ENCODE measurements around the gene FBXL16.

DNA sequence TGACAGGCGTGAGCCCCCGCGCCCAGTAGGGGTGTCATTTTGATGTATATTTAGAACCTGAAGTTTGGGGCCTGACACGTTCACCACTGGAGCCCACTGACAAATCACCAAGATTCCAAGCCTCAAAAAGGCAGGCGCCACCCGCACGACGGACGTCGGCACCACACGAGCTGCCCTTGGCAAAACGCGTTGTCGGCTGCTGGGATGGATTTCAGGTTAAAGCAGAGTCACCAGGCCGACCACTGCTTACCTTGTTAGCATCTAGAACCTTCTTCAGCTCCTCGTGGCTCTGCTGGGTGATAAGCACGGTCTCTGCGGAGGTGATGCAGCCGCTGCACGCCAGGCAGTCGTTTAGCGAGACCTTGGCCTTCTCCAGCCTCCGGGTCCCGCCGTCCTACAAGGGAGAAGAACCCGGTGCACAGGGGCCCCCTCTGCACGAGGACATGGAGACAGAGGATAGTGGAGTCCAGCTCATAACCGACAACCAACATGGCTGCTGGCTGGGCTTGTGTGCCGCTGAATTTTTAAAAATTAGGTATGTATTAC lies 31.4 kb upstream of the FBXL16 start:
- TF ChIP-seq YY1 (IDR thresholded peaks at IDR 0.05; ENCODE audit: low read depth) (no peak), EGR1 (IDR thresholded peaks at IDR 0.05) (no peak), TAF1 (IDR thresholded peaks at IDR 0.05; ENCODE audit: low read depth) (no peak), EP300 (IDR thresholded peaks at IDR 0.05; ENCODE audit: borderline replicate concordance) (no peak), CEBPB (IDR thresholded peaks at IDR 0.05) (no peak), TCF12 (IDR thresholded peaks at IDR 0.05; ENCODE audit: low read depth) (no peak), FOXM1 (IDR thresholded peaks at IDR 0.05; ENCODE audit: borderline replicate concordance, low read depth) (no peak), CREB1 (IDR thresholded peaks at IDR 0.05; ENCODE audit: low read depth) (no peak), NFIC (IDR thresholded peaks at IDR 0.05) (no peak), RAD21 (IDR thresholded peaks at IDR 0.05; ENCODE audit: low read depth) (no peak), TEAD4 (IDR thresholded peaks at IDR 0.05) (no peak)
- TF ChIP-seq, protein P1, sequence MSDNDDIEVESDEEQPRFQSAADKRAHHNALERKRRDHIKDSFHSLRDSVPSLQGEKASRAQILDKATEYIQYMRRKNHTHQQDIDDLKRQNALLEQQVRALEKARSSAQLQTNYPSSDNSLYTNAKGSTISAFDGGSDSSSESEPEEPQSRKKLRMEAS (IDR thresholded peaks at IDR 0.05), result no peak
- TF ChIP-seq, protein P2, sequence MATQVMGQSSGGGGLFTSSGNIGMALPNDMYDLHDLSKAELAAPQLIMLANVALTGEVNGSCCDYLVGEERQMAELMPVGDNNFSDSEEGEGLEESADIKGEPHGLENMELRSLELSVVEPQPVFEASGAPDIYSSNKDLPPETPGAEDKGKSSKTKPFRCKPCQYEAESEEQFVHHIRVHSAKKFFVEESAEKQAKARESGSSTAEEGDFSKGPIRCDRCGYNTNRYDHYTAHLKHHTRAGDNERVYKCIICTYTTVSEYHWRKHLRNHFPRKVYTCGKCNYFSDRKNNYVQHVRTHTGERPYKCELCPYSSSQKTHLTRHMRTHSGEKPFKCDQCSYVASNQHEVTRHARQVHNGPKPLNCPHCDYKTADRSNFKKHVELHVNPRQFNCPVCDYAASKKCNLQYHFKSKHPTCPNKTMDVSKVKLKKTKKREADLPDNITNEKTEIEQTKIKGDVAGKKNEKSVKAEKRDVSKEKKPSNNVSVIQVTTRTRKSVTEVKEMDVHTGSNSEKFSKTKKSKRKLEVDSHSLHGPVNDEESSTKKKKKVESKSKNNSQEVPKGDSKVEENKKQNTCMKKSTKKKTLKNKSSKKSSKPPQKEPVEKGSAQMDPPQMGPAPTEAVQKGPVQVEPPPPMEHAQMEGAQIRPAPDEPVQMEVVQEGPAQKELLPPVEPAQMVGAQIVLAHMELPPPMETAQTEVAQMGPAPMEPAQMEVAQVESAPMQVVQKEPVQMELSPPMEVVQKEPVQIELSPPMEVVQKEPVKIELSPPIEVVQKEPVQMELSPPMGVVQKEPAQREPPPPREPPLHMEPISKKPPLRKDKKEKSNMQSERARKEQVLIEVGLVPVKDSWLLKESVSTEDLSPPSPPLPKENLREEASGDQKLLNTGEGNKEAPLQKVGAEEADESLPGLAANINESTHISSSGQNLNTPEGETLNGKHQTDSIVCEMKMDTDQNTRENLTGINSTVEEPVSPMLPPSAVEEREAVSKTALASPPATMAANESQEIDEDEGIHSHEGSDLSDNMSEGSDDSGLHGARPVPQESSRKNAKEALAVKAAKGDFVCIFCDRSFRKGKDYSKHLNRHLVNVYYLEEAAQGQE (IDR thresholded peaks at IDR 0.05; ENCODE audit: low read depth), result no peak
- TF ChIP-seq, protein P3, sequence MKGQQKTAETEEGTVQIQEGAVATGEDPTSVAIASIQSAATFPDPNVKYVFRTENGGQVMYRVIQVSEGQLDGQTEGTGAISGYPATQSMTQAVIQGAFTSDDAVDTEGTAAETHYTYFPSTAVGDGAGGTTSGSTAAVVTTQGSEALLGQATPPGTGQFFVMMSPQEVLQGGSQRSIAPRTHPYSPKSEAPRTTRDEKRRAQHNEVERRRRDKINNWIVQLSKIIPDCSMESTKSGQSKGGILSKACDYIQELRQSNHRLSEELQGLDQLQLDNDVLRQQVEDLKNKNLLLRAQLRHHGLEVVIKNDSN (IDR thresholded peaks at IDR 0.05), result no peak

Data from Ishikawa (cell line).